ENCODE data around the gene TRPC4. TPM values are rescaled to one million over a fixed set of nuclear protein-coding genes. Genes with fewer than 3 reads are reported as not detected.

The TRPC4 gene
- total RNA-seq, 2 donors from 2014 or later, result not detected

DNA sequence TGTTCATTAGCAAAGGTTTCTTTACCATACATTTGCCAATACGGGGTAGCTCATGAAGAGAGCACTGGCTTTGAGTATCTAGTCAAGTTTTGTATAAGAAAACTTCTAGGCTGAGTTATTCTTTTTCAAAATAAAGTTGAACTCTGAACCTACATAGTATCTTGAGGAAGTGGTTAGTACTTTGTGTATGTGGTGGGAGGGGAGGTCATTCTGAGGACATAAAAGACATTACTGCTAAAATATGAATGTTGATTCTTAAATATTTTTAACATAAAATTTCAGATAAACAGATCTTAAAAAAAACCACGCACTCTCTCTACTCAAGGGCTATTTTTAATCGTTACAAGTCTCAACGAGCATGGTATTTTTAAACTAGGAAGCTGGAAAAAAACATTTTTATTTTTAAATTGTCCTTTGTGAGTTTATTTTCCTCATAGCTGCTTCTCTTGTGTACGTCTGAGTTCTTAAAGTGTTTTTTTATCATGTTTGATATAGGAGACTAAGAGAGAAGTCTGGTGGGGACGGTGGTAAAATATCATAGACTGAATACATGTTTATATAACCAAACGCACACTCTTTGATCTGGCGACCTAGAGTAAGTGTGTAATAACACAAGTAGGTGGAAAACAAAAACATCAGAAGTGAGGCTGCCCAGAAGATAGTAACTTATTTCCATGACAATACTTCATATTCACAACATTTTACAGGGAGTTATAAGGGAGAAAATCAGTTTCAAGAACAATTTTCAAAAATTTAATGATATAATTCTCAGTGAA is 153.0 kb downstream of the TRPC4 start:
- Mint-ChIP-seq H3K4me1 (no peaks in the 10 kb centered on the region), H3K27me3 (no peaks in the 10 kb centered on the region), H3K27ac (no peak overlapping the region), H3K36me3 (ENCODE audit: low read depth) (no peaks in the 10 kb centered on the region), H3K4me3 (no peak overlapping the region), H3K9me3 (peaks cover 5% of the 10 kb centered on the region)
- ATAC-seq (replicated peaks), result no peak

DNA sequence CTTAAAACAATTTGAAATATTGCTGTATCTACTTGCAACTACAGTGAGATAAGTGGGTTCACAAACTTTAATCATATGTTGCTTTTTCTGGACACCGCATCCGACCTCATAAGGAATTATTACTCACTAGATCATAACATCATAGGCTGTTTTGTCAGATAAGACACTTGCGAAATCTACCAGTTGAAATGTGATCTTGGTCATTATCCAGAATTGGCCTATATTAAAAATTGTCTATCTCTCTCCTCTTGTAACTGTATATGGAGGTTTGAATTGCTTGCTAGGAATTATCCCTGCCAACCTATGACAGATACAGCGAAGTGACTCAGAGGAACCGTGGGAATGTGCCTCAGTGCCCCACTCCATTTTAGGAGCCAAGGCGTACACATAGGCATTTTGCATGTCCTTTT is 154.0 kb downstream of the TRPC4 start:
- no peaks in the 10 kb centered on the region for H3K36me3 Mint-ChIP-seq (ENCODE audit: low read depth)
- no peak overlapping the region for H3K27ac Mint-ChIP-seq
- no peak overlapping the region for H3K4me3 Mint-ChIP-seq
- H3K4me1 Mint-ChIP-seq, result no peaks in the 10 kb centered on the region
- H3K27me3 Mint-ChIP-seq, result no peaks in the 10 kb centered on the region
- peaks cover 5% of the 10 kb centered on the region for H3K9me3 Mint-ChIP-seq
- no peak for ATAC-seq (replicated peaks)

DNA sequence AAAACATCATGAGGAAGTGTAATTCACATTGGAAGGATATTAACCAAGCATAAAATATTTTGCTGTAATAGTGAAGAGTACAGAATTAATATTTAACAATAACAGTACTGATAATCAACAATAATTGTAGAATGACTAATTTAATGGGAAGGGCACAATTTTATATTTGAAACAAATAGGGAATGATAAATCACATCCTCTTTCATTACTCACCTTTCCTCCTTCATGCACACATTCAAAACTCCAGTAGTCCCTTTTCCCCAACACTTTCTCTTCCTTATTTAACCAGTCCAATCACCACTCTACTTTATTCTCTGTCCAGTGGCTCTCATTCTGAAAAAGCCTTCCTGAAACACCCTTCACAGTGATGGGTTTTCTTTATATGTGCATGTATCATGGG is 160.3 kb downstream of the TRPC4 start:
- Mint-ChIP-seq H3K4me3 (no peak overlapping the region), H3K27me3 (no peaks in the 10 kb centered on the region), H3K36me3 (ENCODE audit: low read depth) (no peaks in the 10 kb centered on the region), H3K4me1 (no peaks in the 10 kb centered on the region), H3K27ac (no peak overlapping the region), H3K9me3 (no peaks in the 10 kb centered on the region)
- no peak for ATAC-seq (replicated peaks)

DNA sequence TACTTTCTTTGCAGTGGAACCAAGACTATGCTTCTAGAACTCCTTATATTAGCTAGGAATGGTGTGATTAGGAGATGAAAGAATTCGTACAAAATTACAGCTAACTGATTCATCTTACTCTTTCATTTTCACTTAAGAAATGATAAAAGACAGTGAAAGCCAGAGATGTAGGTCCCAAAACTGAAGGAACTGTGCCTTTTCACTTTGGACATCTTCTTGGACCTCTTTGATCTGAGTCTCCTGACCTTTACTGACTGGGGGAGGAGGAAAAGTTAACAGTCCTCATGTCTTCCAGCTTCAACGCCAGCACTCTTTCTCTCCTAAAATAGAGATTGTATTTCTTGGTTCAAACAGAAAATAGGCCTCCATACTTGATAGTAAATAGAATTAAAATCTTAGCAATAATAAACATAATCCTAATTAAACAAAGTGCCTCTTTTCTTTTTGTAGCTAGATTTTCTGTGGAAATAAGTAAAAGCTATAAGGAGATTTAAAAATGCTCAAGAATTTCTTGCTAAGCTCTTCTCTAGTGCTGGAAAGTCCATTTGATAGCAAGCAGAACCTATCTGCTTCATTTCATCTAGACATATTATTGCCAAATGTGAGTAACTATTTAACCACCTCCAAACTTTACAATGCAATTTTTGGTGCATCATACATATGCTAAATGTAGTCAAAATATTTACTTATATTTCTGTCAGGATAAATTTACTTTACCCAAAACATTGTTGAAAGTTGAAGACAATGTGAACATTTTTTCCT is 161.7 kb downstream of the TRPC4 start:
- H3K27ac Mint-ChIP-seq, result no peak overlapping the region
- no peaks in the 10 kb centered on the region for H3K36me3 Mint-ChIP-seq (ENCODE audit: low read depth)
- no peak for ATAC-seq (replicated peaks)
- H3K9me3 Mint-ChIP-seq, result no peaks in the 10 kb centered on the region
- H3K4me1 Mint-ChIP-seq, result no peaks in the 10 kb centered on the region
- no peaks in the 10 kb centered on the region for H3K27me3 Mint-ChIP-seq
- H3K4me3 Mint-ChIP-seq, result no peak overlapping the region

DNA sequence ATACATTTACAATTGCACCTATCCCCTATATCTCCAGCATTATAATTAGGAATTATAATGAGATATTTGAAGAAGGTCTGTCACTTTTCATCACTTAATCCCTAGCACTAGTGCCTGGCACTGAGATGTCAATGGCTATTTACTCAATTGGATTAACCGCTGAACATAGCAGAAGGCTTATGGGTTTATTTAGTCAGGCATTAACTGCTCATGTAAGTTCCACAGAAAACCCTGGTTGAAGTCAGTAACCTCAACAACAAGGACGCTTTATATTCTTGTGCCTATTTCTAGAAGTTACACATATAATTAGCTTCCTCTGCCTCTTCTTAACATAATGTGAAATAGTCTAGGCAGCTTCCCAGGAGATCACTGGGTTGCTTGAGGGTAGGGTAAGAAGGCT is 163.5 kb downstream of the TRPC4 start:
- Mint-ChIP-seq H3K4me3 (no peak overlapping the region), H3K36me3 (ENCODE audit: low read depth) (no peaks in the 10 kb centered on the region), H3K4me1 (no peaks in the 10 kb centered on the region), H3K9me3 (peaks cover 3% of the 10 kb centered on the region), H3K27me3 (peaks cover 3% of the 10 kb centered on the region), H3K27ac (no peak overlapping the region)
- ATAC-seq (replicated peaks), result no peak

DNA sequence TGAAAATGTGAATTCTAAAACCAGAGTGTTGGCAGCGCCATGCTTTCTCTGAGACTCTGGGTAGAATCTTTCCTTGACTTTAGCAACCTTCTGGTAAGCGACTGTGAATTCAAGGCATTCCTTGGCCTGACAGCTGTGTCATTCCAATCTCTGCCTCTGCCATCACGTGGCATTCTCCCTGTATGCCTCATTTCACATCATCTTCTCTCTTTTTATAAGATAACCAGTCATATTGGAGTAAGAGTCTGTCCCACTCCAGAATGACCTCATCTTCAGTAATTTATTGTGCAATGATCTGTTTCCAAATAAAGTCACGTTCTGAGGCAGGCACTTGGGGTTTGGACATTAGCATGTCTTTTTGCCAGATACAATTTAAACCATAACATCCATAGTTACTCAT is 167.6 kb downstream of the TRPC4 start:
- Mint-ChIP-seq H3K27ac (no peak overlapping the region), H3K9me3 (peaks cover 3% of the 10 kb centered on the region), H3K36me3 (ENCODE audit: low read depth) (no peaks in the 10 kb centered on the region), H3K4me1 (no peaks in the 10 kb centered on the region), H3K27me3 (peaks cover 3% of the 10 kb centered on the region), H3K4me3 (no peak overlapping the region)
- no peak for ATAC-seq (replicated peaks)

DNA sequence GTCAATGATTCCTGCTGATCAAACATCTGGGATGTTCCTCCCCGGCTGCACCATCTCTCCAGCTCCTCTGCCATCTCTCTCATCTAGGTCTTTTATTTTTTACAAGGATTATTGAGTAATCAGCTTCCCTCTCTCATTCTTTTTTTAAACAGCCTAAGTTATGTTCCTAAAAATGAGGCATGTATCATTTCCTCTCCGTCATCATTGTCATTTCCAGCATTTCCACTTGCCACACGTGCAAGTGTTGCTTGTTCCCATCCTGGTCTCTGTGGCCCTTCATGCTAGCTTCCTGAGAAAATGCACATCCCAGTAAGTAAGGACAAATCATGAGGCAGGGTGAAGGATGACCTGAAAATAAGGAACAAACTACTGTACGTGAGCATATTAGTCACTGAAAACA is 168.3 kb downstream of the TRPC4 start:
- Mint-ChIP-seq H3K27me3 (peaks cover 3% of the 10 kb centered on the region), H3K9me3 (peaks cover 3% of the 10 kb centered on the region), H3K4me1 (no peaks in the 10 kb centered on the region), H3K27ac (no peak overlapping the region), H3K4me3 (no peak overlapping the region), H3K36me3 (ENCODE audit: low read depth) (no peaks in the 10 kb centered on the region)
- no peak for ATAC-seq (replicated peaks)

DNA sequence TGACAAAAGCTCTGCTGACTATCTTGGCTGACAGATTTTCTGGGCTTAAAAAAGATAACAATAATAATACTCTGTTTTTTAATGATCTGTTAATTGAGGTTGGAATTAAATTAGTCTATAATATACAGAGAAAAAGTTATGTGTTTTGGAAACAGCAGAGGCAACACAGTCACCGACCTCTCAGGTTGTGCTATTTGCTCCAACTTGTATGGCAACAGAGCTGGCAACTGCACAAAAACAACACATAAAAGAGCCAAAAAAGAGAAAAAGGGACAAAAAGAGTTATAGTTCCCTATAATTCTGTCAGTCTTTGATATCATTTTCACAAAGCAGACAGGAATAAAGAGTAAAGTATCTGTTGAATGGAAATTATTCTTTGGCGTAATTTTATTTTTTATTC is 168.7 kb downstream of the TRPC4 start:
- no peak overlapping the region for H3K4me3 Mint-ChIP-seq
- peaks cover 3% of the 10 kb centered on the region for H3K27me3 Mint-ChIP-seq
- no peak for ATAC-seq (replicated peaks)
- H3K36me3 Mint-ChIP-seq (ENCODE audit: low read depth), result no peaks in the 10 kb centered on the region
- H3K4me1 Mint-ChIP-seq, result no peaks in the 10 kb centered on the region
- peaks cover 3% of the 10 kb centered on the region for H3K9me3 Mint-ChIP-seq
- H3K27ac Mint-ChIP-seq, result no peak overlapping the region

DNA sequence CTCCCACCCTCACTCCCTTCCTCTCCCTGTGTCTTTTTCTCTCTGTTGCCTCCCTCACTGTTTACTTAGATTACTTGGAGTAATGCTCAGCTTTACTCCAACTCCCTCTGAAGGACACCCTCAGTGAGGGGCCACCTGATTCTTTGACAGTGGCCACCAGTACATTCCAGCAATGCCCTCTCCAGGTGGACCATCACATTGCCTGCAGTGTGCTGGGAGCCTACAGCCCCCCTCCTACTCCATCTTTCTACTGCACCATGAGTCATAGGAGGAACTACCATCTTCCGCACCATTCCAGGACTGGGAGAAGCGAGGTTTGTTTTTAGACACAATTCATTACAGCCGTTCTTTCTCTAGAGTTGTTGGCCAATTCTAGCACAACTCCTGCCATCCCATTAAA is 174.4 kb downstream of the TRPC4 start:
- ATAC-seq (replicated peaks), result no peak
- no peak overlapping the region for H3K4me3 Mint-ChIP-seq
- H3K9me3 Mint-ChIP-seq, result no peaks in the 10 kb centered on the region
- no peaks in the 10 kb centered on the region for H3K36me3 Mint-ChIP-seq (ENCODE audit: low read depth)
- no peak overlapping the region for H3K27ac Mint-ChIP-seq
- H3K4me1 Mint-ChIP-seq, result no peaks in the 10 kb centered on the region
- no peaks in the 10 kb centered on the region for H3K27me3 Mint-ChIP-seq

DNA sequence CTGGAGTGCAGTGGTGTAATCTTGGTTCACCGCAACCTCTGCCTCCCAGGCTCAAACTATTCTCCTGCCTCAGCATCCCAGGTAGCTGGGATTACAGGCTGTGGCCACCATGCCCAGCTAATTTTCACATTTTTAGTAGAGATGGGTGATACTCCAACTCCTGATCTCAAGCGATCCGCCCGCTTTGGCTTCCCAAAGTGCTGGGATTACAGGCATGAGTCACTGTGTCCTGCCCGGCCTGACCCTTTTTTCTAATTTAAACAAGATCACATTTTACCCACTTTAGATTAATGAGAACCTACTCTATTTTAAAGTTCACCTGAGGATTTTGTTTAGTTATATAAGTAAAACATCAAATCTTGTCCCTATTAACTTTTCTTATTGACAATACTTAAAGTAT is 179.2 kb downstream of the TRPC4 start:
- Mint-ChIP-seq H3K36me3 (ENCODE audit: low read depth) (no peaks in the 10 kb centered on the region), H3K27ac (no peak overlapping the region), H3K27me3 (no peaks in the 10 kb centered on the region), H3K4me3 (no peak overlapping the region), H3K4me1 (no peaks in the 10 kb centered on the region), H3K9me3 (peaks cover 3% of the 10 kb centered on the region)
- no peak for ATAC-seq (replicated peaks)

DNA sequence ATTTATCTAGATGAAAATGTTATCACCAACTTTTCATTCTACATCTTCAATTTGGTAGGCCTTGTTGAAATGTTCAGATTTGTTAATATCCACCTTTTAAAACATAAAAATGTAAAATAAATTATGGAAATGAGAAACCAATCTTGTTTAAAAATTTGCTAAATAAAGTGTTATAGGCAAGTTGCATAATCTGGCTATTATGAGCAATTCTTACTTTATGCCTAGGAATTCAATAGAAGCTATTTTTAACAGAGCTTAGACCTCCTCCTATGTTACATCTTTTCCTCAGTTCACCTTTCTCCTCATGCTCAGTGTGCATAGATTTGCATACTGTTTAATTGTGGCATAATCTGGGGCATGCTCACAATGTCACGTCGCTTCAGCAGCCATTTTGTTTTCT is 183.1 kb downstream of the TRPC4 start:
- ATAC-seq (replicated peaks), result no peak
- Mint-ChIP-seq H3K27me3 (no peaks in the 10 kb centered on the region), H3K9me3 (peaks cover 3% of the 10 kb centered on the region), H3K4me3 (no peak overlapping the region), H3K4me1 (no peaks in the 10 kb centered on the region), H3K27ac (no peak overlapping the region), H3K36me3 (ENCODE audit: low read depth) (no peaks in the 10 kb centered on the region)

DNA sequence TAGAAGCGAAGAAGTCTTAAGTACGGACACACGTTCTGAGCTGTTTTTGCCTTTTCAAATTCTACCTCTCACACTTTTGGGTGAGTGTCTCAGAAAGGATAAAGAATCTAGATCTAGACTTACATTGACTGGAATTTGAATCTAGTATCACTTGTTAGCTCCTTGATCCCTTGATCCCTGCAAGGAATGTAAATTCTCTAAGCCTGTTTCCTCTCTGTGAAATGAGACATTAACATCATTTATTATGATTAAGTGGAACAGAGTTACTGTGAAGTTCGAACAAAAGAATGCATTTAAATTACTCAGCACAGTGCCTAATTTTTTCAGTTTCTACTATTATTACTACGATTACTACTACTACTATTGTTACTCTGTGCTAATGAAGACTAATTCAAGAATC is 184.4 kb downstream of the TRPC4 start:
- Mint-ChIP-seq H3K27me3 (no peaks in the 10 kb centered on the region), H3K4me1 (no peaks in the 10 kb centered on the region), H3K9me3 (peaks cover 3% of the 10 kb centered on the region), H3K27ac (no peak overlapping the region), H3K4me3 (no peak overlapping the region), H3K36me3 (ENCODE audit: low read depth) (no peaks in the 10 kb centered on the region)
- ATAC-seq (replicated peaks), result no peak

DNA sequence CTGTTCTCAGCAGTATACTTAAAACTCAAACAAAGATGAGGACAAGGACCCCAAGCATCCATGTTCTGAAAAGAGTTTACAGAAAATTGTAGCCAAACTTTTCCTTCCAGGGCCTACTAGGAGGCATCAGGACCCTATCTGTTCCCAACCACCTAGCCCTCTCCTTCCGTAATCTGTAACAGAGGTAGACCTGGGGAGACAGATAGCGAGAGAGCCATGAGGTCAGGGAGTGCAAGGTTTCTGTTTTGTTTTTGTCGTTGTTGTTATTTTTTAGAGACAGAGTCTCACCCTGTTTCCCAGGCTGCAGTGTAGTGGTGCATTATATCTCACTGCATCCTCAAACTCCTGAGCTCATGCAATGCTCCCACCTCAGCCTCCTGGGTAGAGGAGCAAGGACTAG is 187.1 kb downstream of the TRPC4 start:
- Mint-ChIP-seq H3K27ac (no peak overlapping the region), H3K4me1 (no peaks in the 10 kb centered on the region), H3K4me3 (no peak overlapping the region), H3K36me3 (ENCODE audit: low read depth) (no peaks in the 10 kb centered on the region), H3K9me3 (no peaks in the 10 kb centered on the region), H3K27me3 (no peaks in the 10 kb centered on the region)
- no peak for ATAC-seq (replicated peaks)

DNA sequence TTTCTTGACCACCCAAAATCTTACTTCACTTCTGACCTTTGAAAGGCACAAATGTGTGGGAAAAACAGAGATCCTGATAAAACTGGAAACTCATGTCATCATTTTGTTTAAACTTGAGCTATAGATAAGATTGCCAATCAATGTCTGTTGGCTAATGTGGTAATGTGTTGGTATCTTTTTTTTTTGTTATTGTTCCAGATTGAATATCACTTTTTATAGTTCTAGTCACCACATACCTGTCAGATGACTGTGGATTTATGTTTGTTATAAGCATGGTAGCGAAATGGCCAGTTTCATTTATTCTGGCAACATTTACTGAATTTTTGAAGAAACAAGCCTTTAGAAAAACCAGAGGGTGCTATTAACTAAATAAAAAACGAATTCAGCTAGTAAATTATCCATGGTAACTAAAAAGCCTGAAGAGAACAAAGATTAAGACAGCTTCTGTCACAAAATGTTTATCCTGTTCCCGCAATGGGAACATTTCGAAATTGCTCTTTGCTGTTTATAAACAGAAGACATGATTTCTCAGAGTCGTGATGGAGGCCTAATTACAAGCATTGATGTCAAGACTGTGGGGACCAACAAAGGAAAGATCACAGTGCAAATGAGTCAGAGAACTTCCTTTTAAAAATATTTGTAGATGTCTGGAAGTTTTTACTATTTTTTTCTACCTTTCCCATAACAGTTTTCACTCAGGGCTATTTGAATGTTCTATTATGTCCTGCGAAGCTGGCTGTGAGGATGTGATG is 188.1 kb downstream of the TRPC4 start:
- no peak overlapping the region for H3K4me3 Mint-ChIP-seq
- no peaks in the 10 kb centered on the region for H3K4me1 Mint-ChIP-seq
- H3K27me3 Mint-ChIP-seq, result no peaks in the 10 kb centered on the region
- no peaks in the 10 kb centered on the region for H3K9me3 Mint-ChIP-seq
- H3K36me3 Mint-ChIP-seq (ENCODE audit: low read depth), result no peaks in the 10 kb centered on the region
- H3K27ac Mint-ChIP-seq, result no peak overlapping the region
- no peak for ATAC-seq (replicated peaks)

DNA sequence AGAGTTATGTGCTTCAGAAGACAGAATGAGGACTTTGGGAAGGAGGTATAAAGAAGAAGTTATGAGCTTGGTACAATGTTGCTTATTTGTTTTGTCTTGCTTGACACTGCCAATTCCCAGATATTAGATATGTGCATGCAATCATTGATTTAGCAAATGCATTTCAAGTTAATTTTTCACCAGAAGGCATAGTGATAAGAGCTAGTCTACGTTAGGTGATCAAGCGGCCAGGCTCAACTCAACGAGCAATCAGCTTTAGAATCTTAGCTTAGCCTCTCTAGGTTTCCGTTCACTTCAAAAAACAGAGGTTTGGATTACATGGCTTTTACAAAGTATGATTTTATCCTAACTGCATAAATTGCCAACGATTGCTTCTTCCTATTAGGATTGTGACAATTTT is 189.4 kb downstream of the TRPC4 start:
- H3K9me3 Mint-ChIP-seq, result no peaks in the 10 kb centered on the region
- no peak overlapping the region for H3K4me3 Mint-ChIP-seq
- H3K36me3 Mint-ChIP-seq (ENCODE audit: low read depth), result no peaks in the 10 kb centered on the region
- no peak for ATAC-seq (replicated peaks)
- H3K27me3 Mint-ChIP-seq, result no peaks in the 10 kb centered on the region
- no peaks in the 10 kb centered on the region for H3K4me1 Mint-ChIP-seq
- H3K27ac Mint-ChIP-seq, result no peak overlapping the region

All from activated T-helper 17 cell treated with anti-CD3 and anti-CD28 coated beads, Interleukin-2, amount 50 U/mL, for 72 hours (primary cell).